Stimulated activated CD8-positive, alpha-beta memory T cell treated with anti-CD3 and anti-CD28 coated beads, Interleukin-4, amount 100 ng/mL, for 1 hour (primary cell): ENCODE results near the gene KRTAP10-5.
"Not testable (repeated sequence)": the region's sequence is repeated elsewhere in the genome, so short reads cannot be mapped to it uniquely, and the experiment has no call there.

ENCODE experiments used
- DNase-seq, 2 donors: peaks; one replicate each; pipeline ENCODE4 v3.0.0-alpha.2; 2020; ENCODE audit warnings: low read depth in 2 of 2, low spot score in 1 of 2

Gene KRTAP10-5

GRCh38 chr21:44580231-44580821 lies at the start of gene KRTAP10-5:
KRTAP10-5 (minus strand) TSS chr21:44580604; CDS start chr21:44580578, 26 bp downstream.
- DNase-seq: not testable (repeated sequence)

GRCh38 chr21:44628707-44629391 lies 48.4 kb upstream of the KRTAP10-5 start:
- DNase-seq: no peak

- DNase-seq: not testable (repeated sequence)
Observed at GRCh38 chr21:44627831-44628233, 47.4 kb upstream of the KRTAP10-5 start.

- not testable (repeated sequence) for DNase-seq
Observed at GRCh38 chr21:44627181-44627822, 46.9 kb upstream of the KRTAP10-5 start.

- DNase-seq: no peak
Observed at GRCh38 chr21:44626673-44627143, 46.3 kb upstream of the KRTAP10-5 start, which contains the start of gene KRTAP10-9. KRTAP10-9 (plus strand) TSS chr21:44627093; CDS start chr21:44627172, 79 bp downstream.

GRCh38 chr21:44626262-44626661 lies 45.9 kb upstream of the KRTAP10-5 start:
- no peak for DNase-seq

GRCh38 chr21:44625756-44626155 lies 45.4 kb upstream of the KRTAP10-5 start:
- DNase-seq: no peak

- no peak for DNase-seq
Observed at GRCh38 chr21:44623575-44623974, 43.2 kb upstream of the KRTAP10-5 start.

- no peak for DNase-seq
Observed at GRCh38 chr21:44619886-44620285, 39.5 kb upstream of the KRTAP10-5 start.

- peak in 1 of 2 donors; percentile 34 for DNase-seq
Observed at GRCh38 chr21:44618909-44619308, 38.5 kb upstream of the KRTAP10-5 start.

- no peak for DNase-seq
Observed at GRCh38 chr21:44618504-44618903, 38.1 kb upstream of the KRTAP10-5 start.

- no peak for DNase-seq
Observed at GRCh38 chr21:44617071-44617501, 36.7 kb upstream of the KRTAP10-5 start.

GRCh38 chr21:44616591-44616926 lies 36.2 kb upstream of the KRTAP10-5 start:
- DNase-seq: no peak

GRCh38 chr21:44615911-44616590 lies 35.6 kb upstream of the KRTAP10-5 start:
- DNase-seq: no peak

GRCh38 chr21:44615466-44615865 lies 35.1 kb upstream of the KRTAP10-5 start:
- no peak for DNase-seq

- no peak for DNase-seq
Observed at GRCh38 chr21:44614961-44615391, 34.6 kb upstream of the KRTAP10-5 start.

GRCh38 chr21:44614161-44614631 lies 33.8 kb upstream of the KRTAP10-5 start:
- no peak for DNase-seq

GRCh38 chr21:44613386-44614155 lies 33.2 kb upstream of the KRTAP10-5 start:
- DNase-seq: no peak

GRCh38 chr21:44612669-44613229 lies 32.3 kb upstream of the KRTAP10-5 start:
- no peak for DNase-seq

- DNase-seq: no peak
Observed at GRCh38 chr21:44612029-44612486, 31.7 kb upstream of the KRTAP10-5 start, which contains the start of gene KRTAP10-8. KRTAP10-8 (plus strand) TSS chr21:44612079; CDS start chr21:44612101, 22 bp downstream.
